DMS 273 (cell line): ENCODE data around the gene DLG1.

Experiments used
- DNase-seq: peaks from one replicate; lab custom pipeline; 2025; ENCODE audit not compliant: unreplicated experiment; lab: John Stamatoyannopoulos, UW

Gene DLG1

DNA sequence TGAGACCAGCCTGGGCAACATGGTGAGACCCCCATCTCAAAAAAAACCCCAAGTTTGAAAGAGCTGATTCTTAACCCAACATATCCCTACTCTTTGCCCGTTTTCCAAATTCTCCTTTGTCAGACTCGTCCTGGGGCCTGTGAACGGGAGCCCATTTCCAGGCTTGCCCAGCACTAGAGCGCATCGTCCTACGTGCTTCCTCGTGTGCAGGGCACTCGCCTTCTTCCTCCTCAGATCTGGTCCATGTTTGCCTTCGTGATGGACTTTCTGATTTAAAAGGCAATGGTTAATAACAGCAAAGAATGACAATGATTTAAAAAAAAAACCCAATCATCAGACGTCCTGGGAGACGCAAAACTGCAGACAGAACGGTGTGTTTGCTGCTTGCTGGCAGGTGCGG lies 278.9 kb downstream of the DLG1 start:
- DNase-seq, result no peak

DNA sequence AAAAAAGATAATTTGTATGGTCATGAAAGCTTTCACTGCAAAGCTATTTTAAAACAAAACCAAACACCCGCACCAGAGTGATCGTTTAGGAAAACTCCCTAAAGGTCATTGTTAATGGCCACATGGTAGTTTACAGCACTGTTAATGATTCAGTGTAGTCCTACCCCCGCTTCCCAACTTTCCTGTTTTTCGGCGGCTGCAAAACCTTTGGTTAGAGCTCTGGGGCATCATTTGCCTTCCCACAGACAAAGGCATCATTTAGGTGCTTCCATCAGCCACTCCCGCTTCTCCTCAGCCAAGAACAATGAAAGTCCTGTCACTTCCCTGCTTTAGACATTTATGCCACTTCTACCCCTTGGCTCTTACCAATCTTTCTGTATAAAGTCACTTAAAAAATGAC lies 279.4 kb downstream of the DLG1 start:
- no peak for DNase-seq

GRCh38 chr3:197017003-197017402 lies 281.4 kb downstream of the DLG1 start:
- no peak for DNase-seq

DNA sequence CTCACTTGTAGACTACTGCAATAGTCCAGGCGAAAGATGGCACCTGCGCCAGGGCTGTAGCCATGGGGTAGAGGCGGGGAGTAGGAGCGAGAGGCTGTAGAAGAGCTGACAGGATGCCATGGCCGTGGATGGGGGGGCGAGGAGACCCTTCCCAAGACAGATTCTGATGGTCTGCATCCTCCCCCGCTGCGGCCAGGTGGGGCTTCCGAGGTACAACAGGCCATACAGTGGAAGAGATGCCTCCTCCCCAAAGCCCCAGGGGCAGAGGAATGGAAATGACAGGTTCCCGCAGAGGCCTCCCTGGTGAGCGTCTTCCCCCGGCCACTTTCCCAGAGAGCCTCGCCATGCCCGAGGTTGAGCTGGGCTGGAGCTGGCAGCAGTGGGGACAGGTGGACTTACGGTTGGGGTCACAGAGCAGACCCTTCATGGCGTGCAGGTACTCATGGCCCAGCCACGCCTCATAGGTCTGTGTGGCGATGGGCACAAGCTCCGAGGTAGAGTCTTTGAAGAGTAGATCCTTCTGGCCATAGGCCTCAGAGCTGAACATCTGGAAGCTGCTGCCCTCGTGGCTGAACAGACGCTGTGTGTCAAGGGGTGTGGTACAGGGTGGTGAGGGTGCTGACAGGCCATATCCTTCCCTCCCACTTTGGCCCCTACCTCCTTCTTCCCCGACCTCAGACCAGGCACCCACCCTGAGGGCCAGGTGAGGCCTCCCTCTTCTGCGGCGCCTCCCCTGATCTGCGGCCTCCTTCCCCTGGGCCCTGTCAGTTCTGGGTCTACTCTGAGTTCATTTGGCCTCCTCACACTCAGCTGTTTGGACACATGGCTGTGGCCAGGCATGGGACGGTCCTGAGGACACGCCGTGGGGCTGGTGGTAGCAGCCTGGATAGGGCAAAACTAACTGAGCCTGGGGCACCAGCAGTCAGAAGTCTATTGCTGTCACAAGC lies 282.3 kb downstream of the DLG1 start:
- no peak for DNase-seq

DNA sequence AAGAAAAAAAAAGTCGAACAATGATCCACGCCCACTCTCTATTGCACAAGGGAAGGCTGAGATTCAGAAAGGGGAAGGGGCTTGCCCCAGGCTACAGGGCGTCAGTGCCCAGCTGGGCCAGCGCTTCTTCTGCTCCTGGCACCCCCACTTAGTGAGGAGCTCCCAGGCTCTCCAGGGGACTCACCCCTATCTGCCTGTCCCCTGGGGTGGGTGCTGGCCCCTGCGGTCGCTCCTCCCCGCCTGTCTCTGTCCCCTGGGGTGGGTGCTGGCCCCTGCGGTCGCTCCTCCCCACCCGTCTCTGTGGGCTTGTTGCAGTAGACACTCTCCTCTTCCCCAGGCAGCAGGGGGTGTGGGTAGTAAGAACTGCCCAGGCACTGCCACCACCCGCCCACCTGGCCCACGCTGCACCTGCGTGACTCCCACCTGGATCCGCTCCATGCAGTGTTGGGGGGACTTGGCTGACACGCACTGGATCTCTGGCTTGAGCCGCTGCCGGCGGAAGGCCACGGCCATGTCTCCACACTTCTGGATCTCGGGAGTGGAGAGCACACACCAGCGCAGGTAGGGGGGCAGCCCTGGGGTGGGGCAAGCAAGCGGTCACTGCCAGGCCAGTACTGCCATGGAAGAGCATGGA lies 283.4 kb downstream of the DLG1 start:
- no peak for DNase-seq

GRCh38 chr3:197014024-197014423 lies 284.4 kb downstream of the DLG1 start:
- DNase-seq, result no peak

GRCh38 chr3:197012540-197012883 lies 285.9 kb downstream of the DLG1 start:
- DNase-seq, result no peak

DNA sequence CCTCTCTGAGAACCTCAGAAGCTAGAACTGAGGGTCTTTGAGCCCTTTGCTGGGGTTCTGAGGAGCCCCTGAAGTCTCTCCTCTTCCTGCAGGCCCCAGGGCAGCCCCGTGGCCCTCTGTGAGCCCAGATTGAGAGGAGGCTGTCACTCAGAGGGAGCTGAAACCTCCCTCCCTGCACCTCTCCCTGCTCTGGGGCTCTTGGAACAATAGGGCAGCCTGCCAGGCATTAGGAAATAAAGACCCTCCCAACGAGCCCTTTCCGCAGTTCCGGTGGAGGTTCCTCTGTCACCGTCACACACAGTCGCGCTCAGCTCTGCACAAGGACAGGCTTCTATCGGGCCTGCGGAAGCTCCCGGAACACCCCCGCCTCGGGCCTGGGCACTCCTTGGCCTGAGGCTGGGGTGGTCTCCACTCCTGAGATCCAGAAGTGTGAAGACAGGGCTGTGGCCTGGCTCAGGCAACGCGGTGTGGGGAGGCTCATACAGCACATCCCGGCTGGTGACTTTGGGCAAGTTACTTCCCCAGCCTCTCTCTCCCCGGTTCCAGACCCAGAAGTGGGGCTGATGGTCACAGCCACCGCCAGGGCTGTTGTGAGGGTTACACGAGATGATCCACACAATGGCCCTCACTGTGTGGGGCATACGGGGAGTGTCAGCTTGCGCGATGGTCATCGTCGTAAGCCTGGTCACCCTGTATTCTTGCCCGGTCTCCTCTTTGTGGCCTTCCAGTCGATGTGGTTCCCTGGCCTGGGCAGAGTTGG lies 286.5 kb downstream of the DLG1 start:
- no peak for DNase-seq

GRCh38 chr3:197010556-197011351 lies 287.7 kb downstream of the DLG1 start:
- DNase-seq, result peak; percentile 86

DNA sequence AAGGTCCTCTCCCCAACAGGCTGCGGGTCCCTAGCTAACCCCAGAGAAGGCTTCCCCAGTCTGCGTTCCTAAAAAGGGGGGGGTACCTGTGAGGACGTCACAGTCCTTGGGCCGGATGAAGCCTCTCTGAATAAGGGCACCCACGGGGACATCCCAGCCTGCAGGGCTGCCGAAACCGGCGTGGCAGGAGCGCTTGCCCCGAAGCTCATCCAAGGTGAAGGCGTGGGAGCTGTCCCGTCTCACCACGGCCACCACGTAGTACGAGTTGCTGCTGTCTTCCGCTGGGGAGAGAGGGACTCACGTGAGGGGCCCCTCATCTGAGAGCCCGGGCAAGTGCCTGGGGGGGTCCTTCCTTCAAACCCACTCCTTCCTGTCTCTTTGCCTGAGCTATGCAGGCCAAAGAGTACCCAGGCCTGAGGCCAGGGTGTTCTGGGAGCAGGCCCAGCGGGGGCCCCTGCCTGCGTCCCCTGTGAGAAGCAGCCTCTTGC lies 288.8 kb downstream of the DLG1 start:
- DNase-seq, result no peak

DNA sequence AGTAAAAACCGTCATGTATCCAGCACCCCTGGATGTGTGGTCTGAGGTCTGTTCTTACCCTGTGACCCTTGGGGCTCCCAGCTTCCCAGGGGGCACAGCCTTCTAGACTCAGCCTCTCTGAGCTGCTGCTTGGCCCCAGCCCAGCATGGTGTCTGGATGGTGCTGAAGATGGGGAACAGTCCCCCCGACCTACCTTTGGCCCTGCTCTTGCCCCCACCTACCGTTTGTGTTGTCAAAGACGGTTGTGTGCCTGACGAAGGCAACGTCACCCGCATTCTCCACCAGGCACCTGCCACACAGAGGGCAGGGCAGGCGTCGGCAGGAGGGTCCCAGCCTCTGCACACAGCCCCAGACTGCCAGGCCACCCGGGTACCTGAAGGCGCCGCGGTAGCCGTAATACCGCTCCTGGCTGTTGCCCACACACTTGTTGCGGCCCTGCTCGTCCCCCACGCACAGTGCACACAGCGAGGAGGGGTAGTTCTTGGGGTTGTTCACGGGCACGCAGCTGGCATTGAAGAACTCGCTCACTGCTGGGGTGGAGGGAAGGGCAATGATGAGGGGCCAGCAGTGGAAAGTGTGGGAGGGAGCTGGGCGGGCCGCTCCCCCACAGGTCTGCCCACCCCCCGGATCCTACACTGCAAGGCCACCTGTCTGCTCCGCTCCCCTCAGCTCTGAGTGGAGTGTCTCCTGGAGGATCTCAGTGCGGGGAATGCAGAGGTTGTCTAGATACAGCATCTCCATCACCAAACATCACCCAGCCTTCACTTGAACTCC lies 289.8 kb downstream of the DLG1 start:
- no peak for DNase-seq

- no peak for DNase-seq
Observed at GRCh38 chr3:197007953-197008352, 290.5 kb downstream of the DLG1 start.

- no peak for DNase-seq
Observed at GRCh38 chr3:197007296-197007940, 291.0 kb downstream of the DLG1 start.

- no peak for DNase-seq
Observed at GRCh38 chr3:197006860-197007259, 291.6 kb downstream of the DLG1 start.

DNA sequence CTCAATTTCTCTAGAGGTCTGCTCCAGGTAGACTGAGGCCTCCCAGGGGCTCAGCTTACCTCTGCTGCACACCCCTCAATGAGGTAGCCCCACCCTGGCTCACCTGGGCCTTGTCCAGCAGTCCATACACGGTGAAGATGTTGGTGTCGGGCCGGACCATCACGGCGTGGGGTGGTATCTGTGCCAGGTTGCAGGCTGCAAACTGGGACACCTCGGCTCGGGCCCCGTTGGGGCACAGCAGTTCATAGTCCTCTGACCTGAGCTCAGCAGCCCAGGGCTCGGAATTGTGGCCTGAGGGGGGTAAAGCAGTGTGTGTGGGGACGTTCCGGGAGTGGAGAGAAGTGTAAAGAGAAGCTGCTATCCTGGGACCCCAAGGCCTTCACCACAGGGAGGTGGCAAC lies 292.0 kb downstream of the DLG1 start:
- no peak for DNase-seq

DNA sequence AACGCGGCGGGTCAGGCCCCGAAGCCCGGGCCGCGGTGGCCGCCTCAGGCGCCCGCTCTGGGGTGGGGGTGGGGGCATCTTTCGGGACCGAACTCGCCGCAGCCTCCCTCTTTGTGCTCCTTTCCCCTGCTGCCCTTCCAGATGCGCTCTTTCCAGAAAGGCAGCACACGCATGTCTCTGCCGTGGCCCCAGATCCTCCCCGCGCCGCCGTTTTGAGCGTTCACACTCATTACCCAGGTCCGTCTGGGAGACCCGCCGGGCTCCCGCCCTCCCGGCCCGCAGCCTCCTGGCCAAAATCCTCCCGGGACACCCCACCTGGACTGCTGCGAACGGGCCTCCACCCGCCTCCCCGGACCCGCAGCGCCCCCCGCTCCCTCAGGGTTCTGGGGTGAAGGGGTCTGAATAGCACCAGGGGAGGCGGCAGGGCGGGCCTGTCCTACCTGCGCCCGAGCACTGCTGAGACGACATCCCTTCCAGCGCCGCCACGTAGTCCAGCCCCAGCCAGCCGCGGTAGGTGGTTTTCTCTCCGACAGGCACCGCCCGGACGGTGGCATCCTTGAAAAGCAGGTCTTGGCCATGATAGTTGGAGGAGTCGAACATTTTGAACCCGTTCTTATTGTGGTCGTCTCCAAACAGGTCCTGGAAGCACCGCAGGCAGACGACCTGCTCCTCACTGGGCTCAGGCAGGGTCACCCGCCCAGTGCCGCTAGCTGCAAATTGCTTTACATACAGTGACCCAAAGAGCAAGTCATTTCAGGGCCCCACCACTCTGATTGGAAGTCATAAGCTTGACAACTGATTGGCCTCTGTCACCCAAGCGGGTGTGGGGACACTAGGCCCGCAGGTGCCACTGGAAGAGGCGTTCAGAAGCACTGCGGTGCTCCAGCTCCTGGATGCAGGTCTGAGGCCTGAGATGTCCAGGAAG lies 294.7 kb downstream of the DLG1 start:
- peak; percentile 79 for DNase-seq

GRCh38 chr3:197002701-197003454 lies 295.5 kb downstream of the DLG1 start:
- peak; percentile 96 for DNase-seq
